HepG2 (cell line): ENCODE results near the gene AP4S1. TPM values are rescaled to one million over a fixed set of nuclear protein-coding genes. Genes with fewer than 3 reads are reported as not detected.

ENCODE experiments used
- ATAC-seq: fragments of 200-7000 bp; cut with Tn5 transposase; 3 replicates; pipeline ENCODE4 v1.9.1; 2020; ENCODE audit warnings: mild to moderate bottlenecking, moderate library complexity
- BruUV-seq: library from RNA; stranded (reverse); fragments of 400-500 nt; replicated peaks from 2 replicates; lab custom pipeline; 2021; lab: Mats Ljungman, UMichigan
- CTCF ChIA-PET: fragments of 300-600 bp; formaldehyde crosslinking; extraction: SDS; loops from one replicate; lab custom pipeline; 2021; ENCODE audit warnings: low total read pairs, inconsistent platforms, low intra/inter-chr PET ratio; lab: Yijun Ruan, JAX
- POLR2A ChIA-PET: fragments of 350-600 bp; sonication (Branson Sonifier 250); formaldehyde crosslinking; loops from one replicate; lab custom pipeline; 2020; ENCODE audit warnings: antibody characterized with exemption, inconsistent platforms; lab: Yijun Ruan, JAX
- DNase-seq: peaks from one replicate; pipeline ENCODE4 v3.0.0-alpha.2; 2015; ENCODE audit warnings: low spot score
- FAIRE-seq: peaks from 3 replicates; lab custom pipeline; 2011; peaks lifted over from hg19 to GRCh38; lab: Jason Lieb, UNC
- H2AFZ ChIP-seq: one replicate; pipeline ENCODE4 v1.6.1; 2011; ENCODE audit warnings: low read length, inconsistent platforms
- H3K27ac ChIP-seq: fragments of 300-600 bp; 3 replicates; pipeline ENCODE4 v1.8.0; 2011; ENCODE audit warnings: mixed run types, mild to moderate bottlenecking, mixed read lengths, low read length, inconsistent platforms; ENCODE audit not compliant: insufficient read depth; ENCODE audit errors: extremely low read length
- H3K27me3 ChIP-seq, 2 experiments: fragments of 200-600 bp in 1 of 2; 2 replicates in 1 of 2; 3 replicates in 1 of 2; pipeline versions ENCODE4 v1.6.0 to v1.8.0; 2011; ENCODE audit warnings: low read length in 2 of 2, mild to moderate bottlenecking in 2 of 2, moderate library complexity in 2 of 2, inconsistent platforms in 1 of 2; ENCODE audit not compliant: insufficient read depth in 2 of 2, control insufficient read depth in 1 of 2
- H3K36me3 ChIP-seq, 2 experiments: fragments of 200-600 bp in 1 of 2; replicated peaks in 1 of 2; 2 replicates in 1 of 2; 3 replicates in 1 of 2; pipeline versions ENCODE4 v1.5.1 to v1.8.0; 2011; ENCODE audit warnings: low read length in 2 of 2, inconsistent platforms in 1 of 2; ENCODE audit not compliant: insufficient read depth in 2 of 2, control insufficient read depth in 1 of 2
- H3K4me1 ChIP-seq: 2 replicates; pipeline ENCODE4 v1.5.1; 2012; ENCODE audit warnings: low read length, inconsistent platforms; ENCODE audit not compliant: insufficient read depth
- H3K4me2 ChIP-seq: 2 replicates; pipeline ENCODE4 v1.6.0; 2011; ENCODE audit warnings: low read depth, low read length, inconsistent platforms
- H3K4me3 ChIP-seq, 3 experiments: fragments of 200-600 bp in 1 of 3; sonication (generic), shearing (Covaris generic) in 1 of 3; replicated peaks in 1 of 3; 2 replicates each; pipeline ENCODE4 v1.5.1; 2011 to 2016; ENCODE audit warnings: low read length in 3 of 3, inconsistent platforms in 2 of 3, low read depth in 2 of 3, mild to moderate bottlenecking in 2 of 3, control low read depth in 1 of 3, mixed read lengths in 1 of 3; ENCODE audit not compliant: insufficient read depth in 1 of 3
- H3K79me2 ChIP-seq: one replicate; pipeline ENCODE4 v1.6.1; 2011; ENCODE audit warnings: low read length, inconsistent platforms; ENCODE audit not compliant: insufficient read depth
- H3K9ac ChIP-seq: 2 replicates; pipeline ENCODE4 v1.6.0; 2011; ENCODE audit warnings: mild to moderate bottlenecking, low read depth, low read length, inconsistent platforms; ENCODE audit not compliant: insufficient read depth
- H3K9me3 ChIP-seq: 2 replicates; pipeline ENCODE4 v1.5.1; 2012; ENCODE audit warnings: mild to moderate bottlenecking, low read length
- H4K20me1 ChIP-seq: 2 replicates; pipeline ENCODE4 v1.6.0; 2011; ENCODE audit warnings: inconsistent platforms, mild to moderate bottlenecking, low read length, moderate library complexity; ENCODE audit not compliant: insufficient read depth
- HNRNPUL1 ChIP-seq: fragments of 200-400 bp; formaldehyde crosslinking; IDR thresholded peaks from 2 replicates; pipeline ENCODE4 v1.6.1; 2017; ENCODE audit warnings: low read depth, mild to moderate bottlenecking, low read length, moderate library complexity
- RBM22 ChIP-seq: fragments of 200-400 bp; formaldehyde crosslinking; optimal IDR thresholded peaks from 2 replicates; pipeline ENCODE3; 2017; ENCODE audit warnings: mild to moderate bottlenecking, low read length, moderate library complexity
- SOX5 ChIP-seq: IDR thresholded peaks from 2 replicates; pipeline ENCODE4 v1.6.1; 2016; ENCODE audit warnings: borderline replicate concordance
- ZBTB1 ChIP-seq: sonication (generic); formaldehyde crosslinking; IDR thresholded peaks from 2 replicates; pipeline ENCODE4 v1.4.0; 2020; ENCODE audit warnings: missing genetic modification reagents, borderline replicate concordance
- ZBTB39 ChIP-seq: sonication (generic); formaldehyde crosslinking; IDR thresholded peaks from 2 replicates; pipeline ENCODE4 v1.5.0; 2020; ENCODE audit warnings: missing genetic modification reagents
- ZNF101 ChIP-seq: sonication (generic); formaldehyde crosslinking; IDR thresholded peaks from 2 replicates; pipeline ENCODE4 v1.4.0; 2020; ENCODE audit warnings: mild to moderate bottlenecking, low read depth, missing genetic modification reagents, borderline replicate concordance
- ZNF570 ChIP-seq: sonication (generic); formaldehyde crosslinking; IDR thresholded peaks from 2 replicates; pipeline ENCODE4 v1.4.0; 2020; ENCODE audit warnings: mild to moderate bottlenecking, missing genetic modification reagents, borderline replicate concordance
- ZNF7 ChIP-seq: IDR thresholded peaks from 2 replicates; pipeline ENCODE4 v1.6.1; 2016; ENCODE audit warnings: missing biosample characterization, missing genetic modification reagents
- ZSCAN29 ChIP-seq: sonication (generic); formaldehyde crosslinking; conservative IDR thresholded peaks from 2 replicates; pipeline ENCODE4 v1.4.0; 2020; ENCODE audit warnings: mild to moderate bottlenecking, missing genetic modification reagents
- WGBS: methylation state at CpG from one replicate; pipeline ENCODE4 v1.1.6; 2017; ENCODE audit warnings: low lambda C conversion rate; 5-methylcytosine and 5-hydroxymethylcytosine counted together
- in situ Hi-C: cut with HindIII; loops from 2 replicates; pipeline ENCODE4 v1.10.0; 2017; ENCODE audit warnings: low pct_unique_long_range_greater_than_20kb; ENCODE audit not compliant: extremely low pct_ligation_motif_present
- intact Hi-C: fragments of 100-400 bp; cut with micrococcal nuclease; formaldehyde crosslinking; loops from one replicate; pipeline ENCODE4 v1.10.0; 2022; ENCODE audit not compliant: unreplicated experiment
- polyA plus RNA-seq, 8 experiments: library from polyadenylated mRNA; depleted of rRNA in 3 of 8; stranded (reverse) in 7 of 8; unstranded in 1 of 8; fragments of >200 nt; fragmentation: Illumina TruSeq in 4 of 8; extraction: Trizol in 4 of 8; gene quantifications; 2 replicates each; pipeline versions ENCODE4 v1.2.1 to v1.2.3, GENCODE V29; 2011 to 2016; ENCODE audit warnings: low read depth in 4 of 8, missing spikeins in 1 of 8, mixed read lengths in 1 of 8; ENCODE audit not compliant: insufficient read depth in 1 of 8
- total RNA-seq, 5 experiments: library from RNA; depleted of rRNA; stranded (reverse); fragments of >200 nt; fragmentation: Illumina TruSeq; extraction: Trizol; gene quantifications; 2 replicates each; pipeline ENCODE4 v1.2.3, GENCODE V29; 2016; ENCODE audit warnings: low read depth in 1 of 5
- TF ChIP-seq, protein P1 (sequence below): sonication (generic); formaldehyde crosslinking; IDR thresholded peaks from 2 replicates; pipeline ENCODE4 v1.4.0; 2020; ENCODE audit warnings: missing genetic modification reagents, mild to moderate bottlenecking, borderline replicate concordance
- TF ChIP-seq, protein P2 (sequence below): sonication (generic); formaldehyde crosslinking; IDR thresholded peaks from 2 replicates; pipeline ENCODE4 v1.9.0; 2021; ENCODE audit warnings: missing genetic modification reagents, borderline replicate concordance

AP4S1 gene
- total and polyA plus RNA-seq, 2 of the 13 experiments (the other 11 are each of a cell fraction or from before 2014, with no cell fraction given): 3.9 to 21.1 TPM

GRCh38 chr14:30999038-30999773 is 26.2 kb upstream of the AP4S1 start (continued):
- no peak for TF ChIP-seq ZBTB39 (CRISPR knock-in tag)

DNA sequence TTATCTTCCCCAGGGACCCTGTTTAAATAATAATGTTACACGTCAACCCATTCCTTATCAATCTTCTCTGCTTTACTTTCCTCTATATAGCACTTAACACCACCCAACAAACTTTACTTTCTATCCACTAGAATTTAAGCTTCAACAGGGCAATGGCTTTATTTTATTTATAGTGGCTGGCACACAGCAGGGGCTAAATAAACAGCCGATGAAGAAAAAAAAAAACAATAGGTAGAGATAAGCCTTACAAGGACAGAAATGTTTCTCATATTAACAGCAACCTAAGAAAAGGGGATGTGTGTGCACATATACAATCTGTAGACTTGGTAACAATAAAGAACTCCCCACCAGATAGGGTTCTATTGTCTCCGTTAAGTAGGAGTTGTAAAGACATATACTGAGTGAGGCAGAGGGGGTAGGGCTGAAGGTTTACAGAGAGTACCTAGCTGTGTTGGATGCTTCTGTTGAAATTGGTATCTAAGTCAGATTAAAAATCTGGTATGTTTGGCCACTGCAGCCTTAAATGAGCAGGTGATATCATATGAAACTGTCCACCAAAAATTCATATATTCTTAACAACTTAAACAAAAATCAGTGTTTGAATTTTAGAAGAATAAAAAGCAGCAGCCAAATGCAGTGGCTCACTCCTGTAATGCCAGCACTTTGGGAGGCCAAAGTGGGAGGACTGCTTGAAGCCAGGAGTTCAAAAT is 24.7 kb upstream of the AP4S1 start:
- no peak overlapping the region for H3K9ac ChIP-seq
- 96% methylated on average over 3 of the region's 3 CpGs for WGBS
- peaks cover 13% of the 10 kb centered on the region; the same call in 1 of the 2 replicates for H3K4me1 ChIP-seq
- H3K27ac ChIP-seq: no peak overlapping the region
- H3K27me3 ChIP-seq: no peaks in the 10 kb centered on the region
- no peak for DNase-seq
- H3K36me3 ChIP-seq: peaks cover 31 to 74% of the 10 kb centered on the region in 2 experiments
- no TSS peak for BruUV-seq
- no peak overlapping the region for H3K4me3 ChIP-seq
- no peak for ATAC-seq
- H3K79me2 ChIP-seq: peaks cover 94% of the 10 kb centered on the region
- intact Hi-C loops (no loop called here), in situ Hi-C loops (no loop called here)
- POLR2A ChIA-PET: no interaction called here
- no peak overlapping the region for H2AFZ ChIP-seq
- CTCF ChIA-PET: no interaction called here
- no peak for FAIRE-seq
- H3K4me2 ChIP-seq: no peak overlapping the region
- peaks cover 62% of the 10 kb centered on the region for H4K20me1 ChIP-seq
- H3K9me3 ChIP-seq: peaks cover 18% of the 10 kb centered on the region
- no peak for TF ChIP-seq SOX5 (CRISPR knock-in tag)
- 0 out of 2 replicates have a peak, but pooled peaks have one; percentile 48 for TF ChIP-seq ZSCAN29 (CRISPR knock-in tag)
- no peak for TF ChIP-seq ZBTB39 (CRISPR knock-in tag)
- no peak for TF ChIP-seq ZBTB1 (CRISPR knock-in tag)
- 0 out of 2 replicates have a peak, but pooled peaks have one; percentile 49 for TF ChIP-seq ZNF7 (CRISPR knock-in tag)
- TF ChIP-seq, protein P1, sequence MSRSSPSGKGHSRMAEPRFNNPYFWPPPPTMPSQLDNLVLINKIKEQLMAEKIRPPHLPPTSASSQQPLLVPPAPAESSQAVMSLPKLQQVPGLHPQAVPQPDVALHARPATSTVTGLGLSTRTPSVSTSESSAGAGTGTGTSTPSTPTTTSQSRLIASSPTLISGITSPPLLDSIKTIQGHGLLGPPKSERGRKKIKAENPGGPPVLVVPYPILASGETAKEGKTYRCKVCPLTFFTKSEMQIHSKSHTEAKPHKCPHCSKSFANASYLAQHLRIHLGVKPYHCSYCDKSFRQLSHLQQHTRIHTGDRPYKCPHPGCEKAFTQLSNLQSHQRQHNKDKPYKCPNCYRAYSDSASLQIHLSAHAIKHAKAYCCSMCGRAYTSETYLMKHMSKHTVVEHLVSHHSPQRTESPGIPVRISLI (CRISPR knock-in tag): peak; percentile 61; the same call in 1 of the 2 replicates
- TF ChIP-seq, protein P2, sequence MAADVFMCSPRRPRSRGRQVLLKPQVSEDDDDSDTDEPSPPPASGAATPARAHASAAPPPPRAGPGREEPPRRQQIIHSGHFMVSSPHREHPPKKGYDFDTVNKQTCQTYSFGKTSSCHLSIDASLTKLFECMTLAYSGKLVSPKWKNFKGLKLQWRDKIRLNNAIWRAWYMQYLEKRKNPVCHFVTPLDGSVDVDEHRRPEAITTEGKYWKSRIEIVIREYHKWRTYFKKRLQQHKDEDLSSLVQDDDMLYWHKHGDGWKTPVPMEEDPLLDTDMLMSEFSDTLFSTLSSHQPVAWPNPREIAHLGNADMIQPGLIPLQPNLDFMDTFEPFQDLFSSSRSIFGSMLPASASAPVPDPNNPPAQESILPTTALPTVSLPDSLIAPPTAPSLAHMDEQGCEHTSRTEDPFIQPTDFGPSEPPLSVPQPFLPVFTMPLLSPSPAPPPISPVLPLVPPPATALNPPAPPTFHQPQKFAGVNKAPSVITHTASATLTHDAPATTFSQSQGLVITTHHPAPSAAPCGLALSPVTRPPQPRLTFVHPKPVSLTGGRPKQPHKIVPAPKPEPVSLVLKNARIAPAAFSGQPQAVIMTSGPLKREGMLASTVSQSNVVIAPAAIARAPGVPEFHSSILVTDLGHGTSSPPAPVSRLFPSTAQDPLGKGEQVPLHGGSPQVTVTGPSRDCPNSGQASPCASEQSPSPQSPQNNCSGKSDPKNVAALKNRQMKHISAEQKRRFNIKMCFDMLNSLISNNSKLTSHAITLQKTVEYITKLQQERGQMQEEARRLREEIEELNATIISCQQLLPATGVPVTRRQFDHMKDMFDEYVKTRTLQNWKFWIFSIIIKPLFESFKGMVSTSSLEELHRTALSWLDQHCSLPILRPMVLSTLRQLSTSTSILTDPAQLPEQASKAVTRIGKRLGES (CRISPR knock-in tag): no peak
- TF ChIP-seq ZNF101: 0 out of 2 replicates have a peak, but pooled peaks have one; percentile 52
- TF ChIP-seq ZNF570 (CRISPR knock-in tag): 0 out of 2 replicates have a peak, but pooled peaks have one; percentile 58
- 0 out of 2 replicates have a peak, but pooled peaks have one; percentile 12 for TF ChIP-seq HNRNPUL1
- TF ChIP-seq RBM22: peak; percentile 52
